Measurements from ENCODE around the gene ROBO2. TPM values are rescaled to one million over a fixed set of nuclear protein-coding genes. Genes with fewer than 3 reads are reported as not detected.

The ROBO2 gene
- total and polyA plus RNA-seq, 10 of the 15 experiments (the other 5 are each of a cell fraction or from before 2014, with no cell fraction given): 0.22 to 2.5 (median 0.81) TPM

DNA sequence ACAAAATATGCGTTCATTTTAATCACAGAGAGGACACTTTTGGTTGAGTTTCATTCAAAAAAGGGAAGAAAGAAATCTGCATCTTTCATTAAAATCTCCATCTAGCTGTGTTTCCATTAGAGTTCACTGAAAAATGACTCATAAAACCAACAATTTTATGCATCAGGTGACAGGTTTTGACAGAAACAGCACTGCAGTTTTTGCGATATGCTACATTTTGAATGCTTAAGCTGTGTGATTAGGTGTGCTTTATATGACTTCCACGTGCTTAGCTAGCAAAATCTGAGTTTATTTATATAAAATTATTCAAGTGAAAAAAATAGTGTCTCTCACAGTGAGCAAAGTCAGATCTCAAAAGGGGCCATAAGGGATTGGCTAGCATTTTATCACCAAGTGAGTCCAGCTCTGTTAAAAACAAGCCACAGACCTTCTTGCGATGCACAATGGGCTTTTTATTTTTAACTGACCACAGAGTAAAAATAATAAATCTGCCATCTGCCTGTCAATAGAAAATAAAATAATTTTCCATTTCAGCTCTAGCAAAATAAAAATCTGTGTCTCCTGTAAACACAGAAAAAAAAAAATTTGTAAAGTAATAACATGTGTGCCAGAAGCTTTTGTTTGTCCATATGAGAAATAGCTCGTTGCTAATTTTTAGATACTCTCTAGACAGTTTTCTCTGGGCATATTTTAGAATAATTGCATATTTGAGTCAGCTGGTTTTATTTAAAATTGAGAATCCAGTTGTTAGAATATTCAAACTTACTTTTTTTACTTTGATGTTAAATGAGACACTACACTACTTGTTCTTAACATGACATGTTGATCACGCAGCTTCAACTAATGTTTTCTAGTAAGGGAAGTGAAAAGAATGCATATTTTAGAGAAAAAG, 409.8 kb downstream of the ROBO2 start:
- no peak for TF ChIP-seq NFYA (IDR thresholded peaks at IDR 0.05; ENCODE audit: borderline replicate concordance, low read depth, low read length)
- TF ChIP-seq YBX1 (IDR thresholded peaks at IDR 0.05): no peak
- TF ChIP-seq ZNF622 (IDR thresholded peaks at IDR 0.05): no peak
- TF ChIP-seq TBL1XR1 (IDR thresholded peaks at IDR 0.05; ENCODE audit: low read depth, low read length): no peak
- TF ChIP-seq RELA (IDR thresholded peaks at IDR 0.05; ENCODE audit: borderline replicate concordance, partially characterized antibody): no peak
- no peak for TF ChIP-seq NR2C2 (IDR thresholded peaks at IDR 0.05; ENCODE audit: borderline replicate concordance, control insufficient read depth, insufficient read length, low read depth)
- no peak for TF ChIP-seq ZSCAN29 (IDR thresholded peaks at IDR 0.05)
- H3K4me3 ChIP-seq: no peak overlapping the region
- no peaks in the 10 kb centered on the region for H3K36me3 ChIP-seq (ENCODE audit: control insufficient read depth in 2 of 2, insufficient read depth in 2 of 2, low read length in 1 of 2)
- WGBS (ENCODE audit: insufficient coverage, insufficient replicate concordance, low lambda C conversion rate, missing lambda C conversion rate): 16% methylated on average over 6 of the region's 6 CpGs
- in situ Hi-C loops (cut with MboI): no loop called here
- BruUV-seq (replicated peaks): no TSS peak
- DNase-seq (ENCODE audit: low read depth, low spot score) (no peak), ATAC-seq (no peak), FAIRE-seq (no peak)
- RAD21 ChIA-PET (ENCODE audit: unreplicated experiment): no interaction called here
- no peak overlapping the region for H3K9ac ChIP-seq (ENCODE audit: control insufficient read depth, insufficient read depth, low read length)
- no peaks in the 10 kb centered on the region for H3K27me3 ChIP-seq (replicated peaks in 1 of 2; ENCODE audit: control insufficient read depth in 2 of 2, insufficient read depth in 2 of 2, low read length in 1 of 2)
- H2AFZ ChIP-seq (ENCODE audit: control insufficient read depth, low read depth, low read length): no peak overlapping the region
- no peaks in the 10 kb centered on the region for H3K79me2 ChIP-seq (ENCODE audit: control insufficient read depth, insufficient read depth, low read length)
- H4K20me1 ChIP-seq (ENCODE audit: control insufficient read depth, insufficient read depth): no peaks in the 10 kb centered on the region
- H3K4me1 ChIP-seq (ENCODE audit: control insufficient read depth, insufficient read depth, low read length): no peaks in the 10 kb centered on the region
- POLR2A ChIA-PET: no interaction called here
- H3K27ac ChIP-seq (ENCODE audit: control insufficient read depth, insufficient read depth): no peak overlapping the region
- H3K9me3 ChIP-seq (replicated peaks; ENCODE audit: control insufficient read depth, insufficient read depth, low read length): no peaks in the 10 kb centered on the region
- H3K4me2 ChIP-seq (ENCODE audit: control insufficient read depth, insufficient read depth): no peak overlapping the region
- intact Hi-C loops (cut with micrococcal nuclease; ENCODE audit: unreplicated experiment): no loop called here
- CTCF ChIA-PET: interaction anchor here (1.3 kb wide), 1 partner anchor 18 kb away, joined by 3 read pairs; no protein-coding TSS in a partner anchor
- SMC1A ChIA-PET (ENCODE audit: uncharacterized antibody, unreplicated experiment): interaction anchor here (0.7 kb wide), 1 partner anchor 27 kb away, joined by 3 read pairs; no protein-coding TSS in a partner anchor

DNA sequence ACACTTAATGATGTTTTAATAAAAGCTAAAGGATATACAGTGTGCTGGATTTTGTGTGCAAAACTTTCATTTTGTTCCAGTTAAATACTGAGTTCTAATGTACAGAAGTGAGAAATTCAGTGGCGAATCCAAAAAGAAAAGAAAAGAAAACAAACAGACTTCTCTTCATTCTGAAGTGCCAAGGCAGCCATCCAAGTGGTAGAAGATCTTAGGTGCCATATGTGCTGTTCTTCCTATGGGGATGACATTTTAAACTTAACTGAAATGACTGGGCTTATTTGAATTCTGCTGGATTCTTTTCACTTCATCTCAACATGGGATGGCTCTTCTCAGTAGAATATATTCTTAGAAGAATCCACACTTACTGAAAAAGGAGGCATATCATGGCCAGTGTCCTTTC, 416.5 kb downstream of the ROBO2 start:
- FAIRE-seq (no peak), ATAC-seq (no peak), DNase-seq (ENCODE audit: low read depth, low spot score) (no peak)
- Histone ChIP-seq H3K4me3 (no peak overlapping the region), H3K36me3 (ENCODE audit: control insufficient read depth in 2 of 2, insufficient read depth in 2 of 2, low read length in 1 of 2) (no peaks in the 10 kb centered on the region), H3K4me1 (ENCODE audit: control insufficient read depth, insufficient read depth, low read length) (no peaks in the 10 kb centered on the region), H3K27ac (ENCODE audit: control insufficient read depth, insufficient read depth) (no peak overlapping the region), H2AFZ (ENCODE audit: control insufficient read depth, low read depth, low read length) (no peak overlapping the region), H3K4me2 (ENCODE audit: control insufficient read depth, insufficient read depth) (no peak overlapping the region), H3K27me3 (replicated peaks in 1 of 2; ENCODE audit: control insufficient read depth in 2 of 2, insufficient read depth in 2 of 2, low read length in 1 of 2) (no peaks in the 10 kb centered on the region), H3K9me3 (replicated peaks; ENCODE audit: control insufficient read depth, insufficient read depth, low read length) (no peaks in the 10 kb centered on the region), H3K9ac (ENCODE audit: control insufficient read depth, insufficient read depth, low read length) (no peak overlapping the region), H3K79me2 (ENCODE audit: control insufficient read depth, insufficient read depth, low read length) (no peaks in the 10 kb centered on the region), H4K20me1 (ENCODE audit: control insufficient read depth, insufficient read depth) (no peaks in the 10 kb centered on the region)
- POLR2A ChIA-PET: no interaction called here
- intact Hi-C loops (cut with micrococcal nuclease; ENCODE audit: unreplicated experiment) (no loop called here), in situ Hi-C loops (cut with MboI) (no loop called here)
- WGBS (ENCODE audit: insufficient coverage, insufficient replicate concordance, low lambda C conversion rate, missing lambda C conversion rate): 0% methylated on average over 1 of the region's 1 CpG
- RAD21 ChIA-PET (ENCODE audit: unreplicated experiment): no interaction called here
- BruUV-seq (replicated peaks): no TSS peak
- CTCF ChIA-PET: no interaction called here
- SMC1A ChIA-PET (ENCODE audit: uncharacterized antibody, unreplicated experiment): interaction anchor here (1.1 kb wide), 2 partner anchors 23 to 34 kb away, joined by 3 read pairs; no protein-coding TSS in a partner anchor
- TF ChIP-seq CREB1 (IDR thresholded peaks at IDR 0.05; ENCODE audit: low read depth) (no peak), BCL11A (IDR thresholded peaks at IDR 0.05; ENCODE audit: low read depth, low read length) (no peak), MTA2 (IDR thresholded peaks at IDR 0.05; ENCODE audit: low read depth) (no peak)
- TF ChIP-seq, protein P1, sequence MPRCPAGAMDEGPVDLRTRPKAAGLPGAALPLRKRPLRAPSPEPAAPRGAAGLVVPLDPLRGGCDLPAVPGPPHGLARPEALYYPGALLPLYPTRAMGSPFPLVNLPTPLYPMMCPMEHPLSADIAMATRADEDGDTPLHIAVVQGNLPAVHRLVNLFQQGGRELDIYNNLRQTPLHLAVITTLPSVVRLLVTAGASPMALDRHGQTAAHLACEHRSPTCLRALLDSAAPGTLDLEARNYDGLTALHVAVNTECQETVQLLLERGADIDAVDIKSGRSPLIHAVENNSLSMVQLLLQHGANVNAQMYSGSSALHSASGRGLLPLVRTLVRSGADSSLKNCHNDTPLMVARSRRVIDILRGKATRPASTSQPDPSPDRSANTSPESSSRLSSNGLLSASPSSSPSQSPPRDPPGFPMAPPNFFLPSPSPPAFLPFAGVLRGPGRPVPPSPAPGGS (IDR thresholded peaks at IDR 0.05; ENCODE audit: borderline replicate concordance, insufficient read depth, low read depth, low read length, poor library complexity, severe bottlenecking): no peak
- TF ChIP-seq, protein P2, sequence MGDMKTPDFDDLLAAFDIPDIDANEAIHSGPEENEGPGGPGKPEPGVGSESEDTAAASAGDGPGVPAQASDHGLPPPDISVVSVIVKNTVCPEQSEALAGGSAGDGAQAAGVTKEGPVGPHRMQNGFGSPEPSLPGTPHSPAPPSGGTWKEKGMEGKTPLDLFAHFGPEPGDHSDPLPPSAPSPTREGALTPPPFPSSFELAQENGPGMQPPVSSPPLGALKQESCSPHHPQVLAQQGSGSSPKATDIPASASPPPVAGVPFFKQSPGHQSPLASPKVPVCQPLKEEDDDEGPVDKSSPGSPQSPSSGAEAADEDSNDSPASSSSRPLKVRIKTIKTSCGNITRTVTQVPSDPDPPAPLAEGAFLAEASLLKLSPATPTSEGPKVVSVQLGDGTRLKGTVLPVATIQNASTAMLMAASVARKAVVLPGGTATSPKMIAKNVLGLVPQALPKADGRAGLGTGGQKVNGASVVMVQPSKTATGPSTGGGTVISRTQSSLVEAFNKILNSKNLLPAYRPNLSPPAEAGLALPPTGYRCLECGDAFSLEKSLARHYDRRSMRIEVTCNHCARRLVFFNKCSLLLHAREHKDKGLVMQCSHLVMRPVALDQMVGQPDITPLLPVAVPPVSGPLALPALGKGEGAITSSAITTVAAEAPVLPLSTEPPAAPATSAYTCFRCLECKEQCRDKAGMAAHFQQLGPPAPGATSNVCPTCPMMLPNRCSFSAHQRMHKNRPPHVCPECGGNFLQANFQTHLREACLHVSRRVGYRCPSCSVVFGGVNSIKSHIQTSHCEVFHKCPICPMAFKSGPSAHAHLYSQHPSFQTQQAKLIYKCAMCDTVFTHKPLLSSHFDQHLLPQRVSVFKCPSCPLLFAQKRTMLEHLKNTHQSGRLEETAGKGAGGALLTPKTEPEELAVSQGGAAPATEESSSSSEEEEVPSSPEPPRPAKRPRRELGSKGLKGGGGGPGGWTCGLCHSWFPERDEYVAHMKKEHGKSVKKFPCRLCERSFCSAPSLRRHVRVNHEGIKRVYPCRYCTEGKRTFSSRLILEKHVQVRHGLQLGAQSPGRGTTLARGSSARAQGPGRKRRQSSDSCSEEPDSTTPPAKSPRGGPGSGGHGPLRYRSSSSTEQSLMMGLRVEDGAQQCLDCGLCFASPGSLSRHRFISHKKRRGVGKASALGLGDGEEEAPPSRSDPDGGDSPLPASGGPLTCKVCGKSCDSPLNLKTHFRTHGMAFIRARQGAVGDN (IDR thresholded peaks at IDR 0.05): no peak

Data from GM12878 (cell line).